ENCODE data around the gene SLC25A48. TPM values are rescaled to one million over a fixed set of nuclear protein-coding genes. Genes with fewer than 3 reads are reported as not detected.
"Not testable (repeated sequence)": the region's sequence is repeated elsewhere in the genome, so short reads cannot be mapped to it uniquely, and the experiment has no call there.

Gene SLC25A48
- total RNA-seq, 4 donors from 2014 or later = 0.32 TPM; not detected in 3

GRCh38 chr5:135857630-135858311 lies 23.3 kb downstream of the SLC25A48 start:
- DNase-seq (ENCODE audit: low spot score) (no peak), ATAC-seq (ENCODE audit: low FRiP score) (no peak)
- TF ChIP-seq, protein P1, sequence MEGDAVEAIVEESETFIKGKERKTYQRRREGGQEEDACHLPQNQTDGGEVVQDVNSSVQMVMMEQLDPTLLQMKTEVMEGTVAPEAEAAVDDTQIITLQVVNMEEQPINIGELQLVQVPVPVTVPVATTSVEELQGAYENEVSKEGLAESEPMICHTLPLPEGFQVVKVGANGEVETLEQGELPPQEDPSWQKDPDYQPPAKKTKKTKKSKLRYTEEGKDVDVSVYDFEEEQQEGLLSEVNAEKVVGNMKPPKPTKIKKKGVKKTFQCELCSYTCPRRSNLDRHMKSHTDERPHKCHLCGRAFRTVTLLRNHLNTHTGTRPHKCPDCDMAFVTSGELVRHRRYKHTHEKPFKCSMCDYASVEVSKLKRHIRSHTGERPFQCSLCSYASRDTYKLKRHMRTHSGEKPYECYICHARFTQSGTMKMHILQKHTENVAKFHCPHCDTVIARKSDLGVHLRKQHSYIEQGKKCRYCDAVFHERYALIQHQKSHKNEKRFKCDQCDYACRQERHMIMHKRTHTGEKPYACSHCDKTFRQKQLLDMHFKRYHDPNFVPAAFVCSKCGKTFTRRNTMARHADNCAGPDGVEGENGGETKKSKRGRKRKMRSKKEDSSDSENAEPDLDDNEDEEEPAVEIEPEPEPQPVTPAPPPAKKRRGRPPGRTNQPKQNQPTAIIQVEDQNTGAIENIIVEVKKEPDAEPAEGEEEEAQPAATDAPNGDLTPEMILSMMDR (IDR thresholded peaks at IDR 0.05) = no peak

GRCh38 chr5:135859186-135859585 lies 24.7 kb downstream of the SLC25A48 start:
- DNase-seq (ENCODE audit: low spot score); ATAC-seq (ENCODE audit: low FRiP score): not testable (repeated sequence)

DNA sequence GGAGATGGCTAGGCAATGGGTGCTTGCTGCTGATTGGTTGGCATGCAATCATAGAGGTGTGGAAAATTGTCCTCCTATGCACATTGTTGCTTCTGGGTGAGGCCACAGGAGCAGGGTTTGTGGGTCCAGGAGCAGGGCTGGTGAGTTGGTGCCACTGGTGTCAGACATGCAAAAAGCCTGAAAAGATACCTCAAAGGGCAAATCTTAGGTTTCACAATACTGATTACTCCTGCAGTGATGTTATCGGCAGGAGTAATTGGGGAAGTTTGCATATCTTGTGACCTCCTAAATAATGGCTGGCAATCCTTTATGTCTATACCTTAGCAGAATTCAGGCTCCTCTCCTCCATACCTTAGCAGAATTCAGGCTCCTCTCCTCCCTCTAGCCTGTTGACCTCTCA lies 25.2 kb downstream of the SLC25A48 start:
- ATAC-seq (ENCODE audit: low FRiP score) (no peak), DNase-seq (ENCODE audit: low spot score) (no peak)
- TF ChIP-seq, protein P1 (IDR thresholded peaks at IDR 0.05) = no peak

GRCh38 chr5:135861641-135862040 lies 27.2 kb downstream of the SLC25A48 start:
- TF ChIP-seq, protein P1 (IDR thresholded peaks at IDR 0.05) = no peak
- no peak for DNase-seq (ENCODE audit: low spot score)
- ATAC-seq (ENCODE audit: low FRiP score) = no peak

DNA sequence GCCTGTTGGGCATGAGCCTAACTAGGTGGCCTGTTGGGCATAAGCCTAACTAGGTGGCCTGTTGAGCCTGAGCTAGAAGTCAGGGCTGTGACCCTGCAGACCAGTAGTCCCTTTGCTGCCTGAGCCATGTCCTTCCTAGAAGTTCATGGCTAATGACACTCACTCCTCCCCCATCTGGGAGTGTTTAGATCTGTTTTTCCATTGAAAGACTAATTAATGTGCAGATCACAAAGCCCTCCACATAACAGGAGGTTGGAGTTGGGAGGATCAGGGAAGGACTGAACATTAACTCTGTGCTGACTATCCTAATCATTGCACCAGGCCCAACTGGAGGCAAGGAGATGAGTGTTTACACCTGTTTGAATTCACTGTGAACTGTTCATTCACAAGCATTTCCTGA lies 27.6 kb downstream of the SLC25A48 start:
- ATAC-seq (ENCODE audit: low FRiP score) (no peak), DNase-seq (ENCODE audit: low spot score) (no peak)
- TF ChIP-seq, protein P1 (IDR thresholded peaks at IDR 0.05) = no peak

DNA sequence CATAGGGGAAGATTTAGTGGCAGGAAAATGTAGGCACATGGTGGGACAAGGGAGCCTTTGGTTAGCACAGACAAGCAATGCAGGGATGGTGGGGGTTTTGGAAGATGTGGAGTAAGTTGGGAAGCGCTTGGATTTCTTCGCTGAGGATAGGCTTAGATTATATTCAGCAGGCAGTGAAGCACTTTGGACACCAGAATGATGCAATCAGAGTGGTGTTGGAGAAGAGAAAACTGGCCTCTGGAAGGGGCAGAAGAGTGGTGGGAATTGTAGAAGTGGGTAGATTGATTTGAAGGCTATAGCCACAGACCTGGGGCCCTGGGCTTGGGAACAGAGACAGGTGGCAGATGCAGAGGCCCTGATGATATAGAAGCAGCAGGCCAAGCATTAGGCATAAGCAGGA lies 28.3 kb downstream of the SLC25A48 start:
- TF ChIP-seq, protein P1 (IDR thresholded peaks at IDR 0.05) = no peak
- DNase-seq (ENCODE audit: low spot score) (no peak), ATAC-seq (ENCODE audit: low FRiP score) (no peak)

DNA sequence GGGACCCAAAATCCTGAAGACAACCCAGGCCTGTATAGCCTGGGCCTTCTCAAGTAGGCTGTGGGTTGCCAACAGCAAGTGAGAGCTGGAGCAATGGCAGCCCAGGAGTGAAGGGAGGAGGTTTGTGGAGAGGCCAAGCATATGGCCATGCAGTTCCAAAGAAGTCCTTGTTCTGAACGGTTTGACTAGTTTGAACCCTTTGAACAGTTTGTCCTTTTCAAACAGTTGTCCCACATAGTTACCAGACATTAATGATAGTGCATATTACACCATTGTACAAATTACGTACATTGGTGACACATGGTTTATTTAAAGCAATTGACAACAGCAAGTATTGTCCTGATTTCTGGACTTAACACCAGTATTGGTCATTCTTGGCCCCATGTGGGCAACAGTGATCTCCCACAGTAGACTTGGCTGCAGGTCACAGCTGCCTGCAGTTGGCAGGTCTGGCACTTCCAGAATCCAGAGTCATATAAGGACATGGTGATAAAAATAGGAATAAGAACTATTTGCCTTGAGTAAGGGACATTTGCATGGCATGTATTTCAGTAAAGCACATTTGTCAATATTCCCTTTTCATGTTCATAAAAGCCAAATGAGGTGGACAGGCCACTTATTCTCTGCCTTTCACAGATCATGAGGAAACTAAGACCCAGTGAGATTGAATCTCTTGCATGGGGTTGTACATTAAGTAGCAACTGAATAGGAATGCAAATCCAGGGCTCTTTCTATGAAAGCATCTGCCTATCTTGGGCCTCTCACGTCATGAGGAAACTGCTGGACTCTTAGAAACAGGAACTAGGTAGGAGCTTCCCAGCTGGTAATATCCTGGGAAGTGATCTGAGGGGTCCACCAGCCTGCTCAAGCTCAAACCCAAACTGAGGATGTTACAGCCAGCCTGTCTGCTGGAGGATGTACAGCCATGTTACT lies 30.3 kb downstream of the SLC25A48 start:
- ATAC-seq (ENCODE audit: low FRiP score) = no peak
- TF ChIP-seq, protein P1 (IDR thresholded peaks at IDR 0.05) = no peak
- no peak for DNase-seq (ENCODE audit: low spot score)

All from omental fat pad (tissue), 4 donors.